Brain microvascular endothelial cell (primary cell): ENCODE measurements around the gene NKAIN4.

Source experiments
- DNase-seq: peaks from one replicate; pipeline ENCODE4 v3.0.0-alpha.2; 2020
- H3K27ac ChIP-seq: fragments of 250-450 bp; sonication (Bioruptor Pico); 2 replicates; pipeline ENCODE4 v1.5.1; 2020; ENCODE audit warnings: mild to moderate bottlenecking, moderate library complexity
- H3K27me3 ChIP-seq: fragments of 250-450 bp; sonication (Bioruptor Pico); replicated peaks from 2 replicates; pipeline ENCODE4 v1.5.1; 2020; ENCODE audit warnings: mild to moderate bottlenecking
- H3K36me3 ChIP-seq: fragments of 250-450 bp; sonication (Bioruptor Pico); replicated peaks from 2 replicates; pipeline ENCODE4 v1.5.1; 2020; ENCODE audit warnings: mild to moderate bottlenecking
- H3K4me3 ChIP-seq: 2 replicates; pipeline ENCODE4 v1.5.1; 2011; ENCODE audit warnings: low read depth, mild to moderate bottlenecking, control low read depth, low read length, moderate library complexity
- in situ Hi-C: cut with HindIII; loops from 2 replicates; pipeline ENCODE4 v1.10.0; 2017; ENCODE audit warnings: low sequenced_read_pairs, low pct_ligation_motif_present
- TF ChIP-seq, protein P1 (sequence below): IDR thresholded peaks from 2 replicates; pipeline ENCODE4 v1.5.1; 2011; ENCODE audit warnings: low read depth, mild to moderate bottlenecking, moderate library complexity, low read length, control low read depth, inconsistent platforms; ENCODE audit errors: missing control alignments

Gene NKAIN4

DNA sequence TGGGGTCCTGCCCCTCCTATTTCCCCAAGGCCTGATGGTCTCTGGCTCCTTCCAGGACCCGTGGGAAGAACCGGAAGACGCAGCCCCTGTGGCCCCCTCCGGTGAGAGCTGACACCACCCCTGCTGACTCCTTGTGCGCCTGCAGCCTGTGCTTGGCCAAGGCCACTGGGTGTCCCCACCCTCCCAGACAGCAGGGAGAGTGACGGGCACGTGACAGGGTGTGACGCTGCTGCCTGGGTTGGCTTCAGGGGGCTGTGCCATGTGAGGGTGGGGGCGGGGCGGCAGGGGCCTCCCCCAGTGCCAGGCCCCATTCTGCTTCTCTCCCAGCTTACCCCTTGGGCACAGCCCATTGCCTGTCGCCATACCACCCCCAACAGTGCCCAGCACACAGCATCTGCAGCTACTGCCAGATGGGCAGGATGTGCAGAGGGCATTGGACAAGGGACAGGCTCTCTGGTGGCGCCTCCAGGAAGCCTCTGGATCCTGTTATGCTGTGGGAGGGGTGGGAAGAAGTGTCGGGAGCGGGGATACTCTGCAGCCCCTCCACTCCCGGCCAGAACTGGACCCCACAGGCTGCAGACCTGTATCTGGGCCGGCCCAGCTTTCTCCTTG lies 15.6 kb downstream of the NKAIN4 start:
- Histone ChIP-seq H3K36me3 (no peaks in the 10 kb centered on the region), H3K27me3 (no peaks in the 10 kb centered on the region), H3K27ac (no peak overlapping the region), H3K4me3 (no peak overlapping the region)
- in situ Hi-C loops: no loop called here
- no peak for DNase-seq
- TF ChIP-seq, protein P1, sequence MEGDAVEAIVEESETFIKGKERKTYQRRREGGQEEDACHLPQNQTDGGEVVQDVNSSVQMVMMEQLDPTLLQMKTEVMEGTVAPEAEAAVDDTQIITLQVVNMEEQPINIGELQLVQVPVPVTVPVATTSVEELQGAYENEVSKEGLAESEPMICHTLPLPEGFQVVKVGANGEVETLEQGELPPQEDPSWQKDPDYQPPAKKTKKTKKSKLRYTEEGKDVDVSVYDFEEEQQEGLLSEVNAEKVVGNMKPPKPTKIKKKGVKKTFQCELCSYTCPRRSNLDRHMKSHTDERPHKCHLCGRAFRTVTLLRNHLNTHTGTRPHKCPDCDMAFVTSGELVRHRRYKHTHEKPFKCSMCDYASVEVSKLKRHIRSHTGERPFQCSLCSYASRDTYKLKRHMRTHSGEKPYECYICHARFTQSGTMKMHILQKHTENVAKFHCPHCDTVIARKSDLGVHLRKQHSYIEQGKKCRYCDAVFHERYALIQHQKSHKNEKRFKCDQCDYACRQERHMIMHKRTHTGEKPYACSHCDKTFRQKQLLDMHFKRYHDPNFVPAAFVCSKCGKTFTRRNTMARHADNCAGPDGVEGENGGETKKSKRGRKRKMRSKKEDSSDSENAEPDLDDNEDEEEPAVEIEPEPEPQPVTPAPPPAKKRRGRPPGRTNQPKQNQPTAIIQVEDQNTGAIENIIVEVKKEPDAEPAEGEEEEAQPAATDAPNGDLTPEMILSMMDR: peak; percentile 16

DNA sequence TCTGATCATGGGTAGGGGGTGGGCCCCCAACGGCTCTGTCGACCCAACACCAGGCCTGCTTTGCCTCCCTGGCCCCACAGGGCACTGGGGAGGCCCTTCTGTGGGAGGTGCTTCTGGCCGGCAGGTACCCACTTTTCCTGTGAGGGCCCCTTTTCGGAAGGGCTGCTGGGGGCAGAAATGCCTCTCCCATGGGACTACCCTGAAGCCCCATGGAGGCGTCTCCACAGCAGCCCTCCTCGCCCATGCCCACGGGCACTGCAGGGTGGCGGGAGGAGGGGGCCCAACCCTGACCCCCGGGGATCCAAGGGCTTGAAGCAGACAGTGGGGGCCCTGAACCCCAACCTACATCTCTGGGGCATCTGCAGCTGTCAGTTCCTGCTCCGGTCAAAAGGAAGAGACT lies 16.2 kb downstream of the NKAIN4 start:
- no peak for DNase-seq
- Histone ChIP-seq H3K27ac (no peak overlapping the region), H3K4me3 (no peak overlapping the region), H3K36me3 (no peaks in the 10 kb centered on the region), H3K27me3 (no peaks in the 10 kb centered on the region)
- in situ Hi-C loops: no loop called here
- TF ChIP-seq, protein P1: no peak

DNA sequence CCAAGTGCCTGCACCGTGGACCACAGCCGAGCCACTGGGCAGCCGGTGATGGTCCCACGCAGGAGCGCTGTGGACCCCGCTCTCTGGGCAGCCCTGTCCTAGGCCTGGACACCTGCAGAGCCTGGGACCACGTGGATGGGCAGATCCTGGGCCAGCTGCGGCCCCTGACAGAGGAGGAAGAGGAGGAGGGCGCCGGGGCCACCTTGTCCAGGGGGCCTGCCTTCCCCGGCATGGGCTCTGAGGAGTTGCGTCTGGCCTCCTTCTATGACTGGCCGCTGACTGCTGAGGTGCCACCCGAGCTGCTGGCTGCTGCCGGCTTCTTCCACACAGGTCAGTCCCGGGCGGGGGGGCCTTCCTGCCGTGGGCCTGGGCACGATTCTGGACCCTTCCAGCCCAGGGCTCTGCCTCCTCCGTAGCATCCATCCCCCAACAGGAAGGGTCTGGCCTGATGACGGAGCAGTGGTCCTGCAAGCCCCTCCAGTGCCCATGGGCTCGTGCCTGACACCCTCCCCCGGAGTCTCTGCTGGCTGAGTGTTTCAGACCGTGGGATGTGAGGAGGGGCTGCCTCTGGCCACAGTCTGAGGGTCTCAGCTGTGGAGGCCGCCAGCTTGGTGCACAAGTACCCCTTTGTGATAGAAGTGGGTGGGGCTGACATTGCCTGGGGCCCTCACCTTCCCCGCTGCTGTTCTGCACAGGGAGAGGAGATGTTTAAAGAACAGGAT lies 18.0 kb downstream of the NKAIN4 start:
- in situ Hi-C loops: no loop called here

DNA sequence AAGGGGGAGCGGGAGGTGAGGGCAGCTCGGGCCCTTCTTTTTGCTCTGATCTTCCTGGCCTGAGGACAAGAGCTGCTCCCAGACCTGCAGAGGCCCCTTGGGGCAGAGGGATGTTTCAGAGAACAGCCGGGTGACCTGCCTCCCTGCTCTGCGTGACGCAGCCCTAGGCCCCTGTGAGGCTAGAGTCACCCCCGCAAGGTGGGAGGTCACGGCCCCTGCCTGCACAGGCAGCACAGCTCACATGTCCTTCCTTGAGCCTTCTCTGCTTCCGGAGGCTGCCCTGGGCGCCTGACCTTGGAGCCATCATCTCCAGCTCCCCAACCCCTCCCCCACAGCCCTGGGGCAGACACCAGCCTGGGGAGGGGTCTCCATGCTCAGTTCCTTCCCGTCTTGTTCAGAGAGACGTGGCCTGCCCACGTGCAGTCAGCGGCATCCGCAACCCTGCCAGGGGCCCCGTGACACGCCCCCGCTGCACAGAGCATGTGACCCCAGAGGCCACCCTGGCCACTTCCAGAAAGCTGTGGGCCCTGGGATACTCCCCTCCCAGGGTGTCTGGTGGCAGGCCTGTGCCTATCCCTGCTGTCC lies 18.8 kb downstream of the NKAIN4 start, which contains the start of gene BIRC7:
BIRC7 (plus strand) TSS at position 507 of the 585 bp plus-strand sequence. CDS start 192 bp downstream, outside the sequence.
- TF ChIP-seq, protein P1: no peak
- no peak within 1 kb of the TSS for H3K27ac ChIP-seq
- H3K4me3 ChIP-seq: no peak within 1 kb of the TSS
- no peaks in the 10 kb centered on the region for H3K36me3 ChIP-seq
- in situ Hi-C loops: no loop called here
- H3K27me3 ChIP-seq: no peaks in the 10 kb centered on the region
- no peak for DNase-seq

More for the DNA sequence above, 18.0 kb downstream of the NKAIN4 start:
- Histone ChIP-seq H3K36me3 (no peaks in the 10 kb centered on the region), H3K27me3 (no peaks in the 10 kb centered on the region), H3K4me3 (no peak overlapping the region), H3K27ac (no peak overlapping the region)
- TF ChIP-seq, protein P1: no peak
- no peak for DNase-seq

DNA sequence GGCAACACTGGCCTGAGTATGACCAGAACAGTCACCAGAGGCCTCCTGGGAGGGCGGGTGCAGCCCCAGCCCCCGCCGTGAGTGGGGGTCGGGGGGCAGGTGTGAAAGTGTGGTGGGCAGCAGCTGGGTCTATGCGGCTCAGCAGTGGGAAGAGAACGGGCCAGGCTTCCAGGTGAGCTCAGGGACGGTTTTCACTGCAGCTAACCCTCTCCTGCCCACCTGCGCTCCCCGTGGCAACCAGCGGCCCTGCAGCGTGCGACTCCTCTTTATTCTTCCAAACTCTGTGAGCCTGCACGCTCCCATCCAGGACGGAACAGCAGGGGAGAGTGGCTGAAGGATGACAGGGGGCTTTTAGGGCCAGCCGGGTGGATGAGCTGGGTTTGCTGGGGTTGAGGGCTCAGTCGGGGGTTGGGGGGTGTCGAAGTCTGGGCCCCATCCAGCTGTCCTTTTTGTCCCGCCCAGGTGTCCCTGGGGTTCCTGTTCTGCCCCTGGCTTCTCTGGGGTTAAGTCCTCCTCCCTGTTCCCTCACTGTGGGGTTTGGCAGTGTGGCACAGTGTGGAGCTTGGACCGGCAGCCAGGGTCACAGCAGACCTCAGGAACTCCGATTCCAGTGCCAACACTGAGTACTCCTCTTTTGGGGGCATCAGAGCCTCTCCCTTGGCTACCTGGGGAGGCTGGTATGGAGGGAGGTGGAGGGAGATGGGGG lies 19.4 kb downstream of the NKAIN4 start:
- H3K27ac ChIP-seq: no peak overlapping the region
- in situ Hi-C loops: no loop called here
- H3K27me3 ChIP-seq: no peaks in the 10 kb centered on the region
- TF ChIP-seq, protein P1: peak; percentile 59
- DNase-seq: no peak
- no peaks in the 10 kb centered on the region for H3K36me3 ChIP-seq
- no peak overlapping the region for H3K4me3 ChIP-seq
